B cell (primary cell): ENCODE results near the gene HAX1. TPM values are rescaled to one million over a fixed set of nuclear protein-coding genes. Genes with fewer than 3 reads are reported as not detected.

Experiments used
- ATAC-seq: fragments of 200-7000 bp; cut with Tn5 transposase; one replicate; pipeline ENCODE4 v1.10.0; 2021; ENCODE audit warnings: low read depth, mild to moderate bottlenecking, moderate number of reproducible peaks, moderate library complexity
- CTCF ChIA-PET: fragments of 350-600 bp; sonication (Branson Sonifier 250); formaldehyde crosslinking; loops from one replicate; lab custom pipeline; 2021; ENCODE audit warnings: antibody characterized with exemption, inconsistent platforms; lab: Charles Lee
- POLR2A ChIA-PET: fragments of 350-600 bp; sonication (Branson Sonifier 250); formaldehyde crosslinking; loops from one replicate; lab custom pipeline; 2021; ENCODE audit warnings: antibody characterized with exemption; lab: Charles Lee
- DNase-seq: peaks from one replicate; pipeline ENCODE4 v3.0.0; 2013
- H2AFZ ChIP-seq: 2 replicates; pipeline ENCODE4 v1.6.1; 2012; ENCODE audit warnings: mild to moderate bottlenecking, low read depth, low read length; ENCODE audit not compliant: insufficient read depth, poor library complexity, severe bottlenecking
- H3K27ac ChIP-seq, 2 donors: 1 replicate in 1 of 2; 2 replicates in 1 of 2; pipeline ENCODE4 v1.5.1; 2012 to 2013; ENCODE audit warnings: low read length in 2 of 2, mild to moderate bottlenecking in 2 of 2, moderate library complexity in 1 of 2
- H3K27me3 ChIP-seq, 4 experiments: fragments of 200-600 bp in 1 of 4; sonication (generic) in 1 of 4; replicated peaks in 1 of 4; 1 replicate in 2 of 4; 2 replicates in 2 of 4; pipeline versions ENCODE4 v1.6.1 to v1.7.0; 2013 to 2016; ENCODE audit warnings: low read length in 3 of 4, mild to moderate bottlenecking in 2 of 4, mixed read lengths in 1 of 4, moderate library complexity in 1 of 4; ENCODE audit not compliant: insufficient read depth in 4 of 4, control insufficient read depth in 3 of 4; ENCODE audit errors: control extremely low read depth in 1 of 4
- H3K36me3 ChIP-seq, 2 experiments: replicated peaks in 1 of 2; 1 replicate in 1 of 2; 2 replicates in 1 of 2; pipeline versions ENCODE4 v1.6.1 to v1.7.1; 2013; ENCODE audit warnings: low read length in 1 of 2; ENCODE audit not compliant: insufficient read depth in 2 of 2, control insufficient read depth in 1 of 2; ENCODE audit errors: control extremely low read depth in 1 of 2, extremely low read depth in 1 of 2
- H3K4me1 ChIP-seq, 2 donors: fragments of 200-600 bp in 1 of 2; sonication (generic) in 1 of 2; 1 replicate in 1 of 2; 2 replicates in 1 of 2; pipeline versions ENCODE4 v1.5.1 to v1.6.1; 2013 to 2017; ENCODE audit warnings: low read length in 2 of 2; ENCODE audit not compliant: control insufficient read depth in 2 of 2, insufficient read depth in 2 of 2
- H3K4me2 ChIP-seq: replicated peaks from 2 replicates; pipeline ENCODE3; 2012; ENCODE audit warnings: mild to moderate bottlenecking, low read depth, low read length; ENCODE audit not compliant: poor library complexity, severe bottlenecking
- H3K4me3 ChIP-seq, 5 experiments: fragments of 200-600 bp in 1 of 5; sonication (generic) in 1 of 5; 1 replicate in 3 of 5; 2 replicates in 2 of 5; pipeline versions ENCODE4 v1.5.1 to v1.7.0; 2011 to 2016; ENCODE audit warnings: low read length in 4 of 5, mild to moderate bottlenecking in 4 of 5, low read depth in 2 of 5, control low read depth in 1 of 5, moderate library complexity in 1 of 5; ENCODE audit not compliant: insufficient read depth in 1 of 5; ENCODE audit errors: control extremely low read depth in 1 of 5, extremely low read depth in 1 of 5
- H3K79me2 ChIP-seq: fragments of 200-600 bp; sonication (generic); one replicate; pipeline ENCODE4 v1.6.0; 2016; ENCODE audit warnings: low read length; ENCODE audit not compliant: control insufficient read depth, insufficient read depth
- H3K9ac ChIP-seq: fragments of 200-600 bp; sonication (generic); 2 replicates; pipeline ENCODE4 v1.6.1; 2017; ENCODE audit warnings: mild to moderate bottlenecking, low read length, moderate library complexity
- H3K9me3 ChIP-seq, 3 donors: one replicate each; pipeline versions ENCODE4 v1.6.1 to v1.7.1; 2013; ENCODE audit warnings: low read length in 2 of 3; ENCODE audit not compliant: control insufficient read depth in 2 of 3, insufficient read depth in 1 of 3; ENCODE audit errors: control extremely low read depth in 1 of 3
- H4K20me1 ChIP-seq: 2 replicates; pipeline ENCODE4 v1.6.0; 2012; ENCODE audit warnings: mild to moderate bottlenecking, low read length; ENCODE audit not compliant: insufficient read depth, control insufficient read depth, poor library complexity, severe bottlenecking
- H3K27ac Mint-ChIP-seq: one replicate; pipeline ENCODE4 v1.8.0; 2021; ENCODE audit warnings: mixed read lengths
- H3K27me3 Mint-ChIP-seq: one replicate; pipeline ENCODE4 v1.8.0; 2021; ENCODE audit warnings: mixed read lengths
- H3K4me1 Mint-ChIP-seq: one replicate; pipeline ENCODE4 v1.8.0; 2021; ENCODE audit warnings: mixed read lengths
- H3K4me3 Mint-ChIP-seq: one replicate; pipeline ENCODE4 v1.8.0; 2021; ENCODE audit warnings: mixed read lengths
- H3K9me3 Mint-ChIP-seq: one replicate; pipeline ENCODE4 v1.8.0; 2022; ENCODE audit warnings: mixed read lengths; ENCODE audit not compliant: insufficient read depth
- EZH2 ChIP-seq: IDR thresholded peaks from 2 replicates; pipeline ENCODE4 v1.6.1; 2012; ENCODE audit warnings: borderline replicate concordance, low read depth, mild to moderate bottlenecking, moderate library complexity, low read length; ENCODE audit not compliant: insufficient read depth, poor library complexity, severe bottlenecking
- WGBS: methylation state at CpG from one replicate; pipeline ENCODE4 v1.1.5; 2013; ENCODE audit warnings: missing lambda C conversion rate; ENCODE audit not compliant: insufficient coverage; 5-methylcytosine and 5-hydroxymethylcytosine counted together
- intact Hi-C: fragments of 100-400 bp; cut with micrococcal nuclease; formaldehyde crosslinking; loops from one replicate; pipeline ENCODE4 v1.10.0; 2022
- polyA plus RNA-seq: library from polyadenylated mRNA; depleted of rRNA; stranded (reverse); fragments of >200 nt; gene quantifications from 2 replicates; pipeline ENCODE4 v1.2.3, GENCODE V29; 2012
- total RNA-seq, 2 donors: library from RNA; stranded (reverse); fragments of 120-200 nt in 1 of 2; gene quantifications; 1 replicate in 1 of 2; 2 replicates in 1 of 2; pipeline versions ENCODE4 v1.2.3 to v1.2.4, GENCODE V29; 2013 to 2022
- TF ChIP-seq, protein P1 (sequence below): fragments of 200-600 bp; IDR thresholded peaks from one replicate; pipeline ENCODE4 v1.8.0; 2022; ENCODE audit warnings: antibody characterized with exemption, mild to moderate bottlenecking

Gene HAX1
- total and polyA plus RNA-seq, 2 donors (not counting 1 experiment from before 2014, with no cell fraction given): 85.7 to 88.8 TPM

DNA sequence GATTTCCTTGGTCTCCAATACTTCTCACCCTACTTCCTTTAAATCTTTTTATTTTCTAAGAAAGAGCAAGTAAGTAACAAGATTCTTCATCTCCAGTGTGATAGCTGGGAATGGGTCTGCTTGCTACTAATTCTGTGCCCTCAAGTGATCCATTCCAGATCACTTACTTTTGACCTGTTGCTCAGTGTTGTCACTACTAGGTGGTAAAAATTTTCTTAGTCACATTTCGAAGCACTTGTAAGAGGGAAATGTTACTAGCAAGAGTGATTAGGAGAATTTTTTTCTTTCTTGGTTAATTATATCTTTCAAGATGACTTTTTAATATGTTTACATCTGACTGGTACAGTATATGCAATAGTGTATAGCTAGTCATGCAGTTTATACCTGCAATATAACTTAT lies 49.5 kb upstream of the HAX1 start:
- H3K36me3 ChIP-seq: peaks cover 4 to 27% of the 10 kb centered on the region in 2 experiments
- Mint-ChIP-seq H3K27me3 (no peaks in the 10 kb centered on the region), H3K4me1 (peaks cover 69% of the 10 kb centered on the region), H3K9me3 (no peaks in the 10 kb centered on the region), H3K27ac (no peak overlapping the region), H3K4me3 (peak overlapping the region; percentile 52)
- H3K27me3 ChIP-seq: no peaks in the 10 kb centered on the region
- ChIA-PET POLR2A (interaction anchor here (0.7 to 1.0 kb wide), 3 partner anchors 46 to 589 kb away, joined by 3 read pairs; partner anchors contain the start of gene CHTOP), CTCF (interaction anchor here (1.2 to 1.7 kb wide), 2 partner anchors 24 to 112 kb away, joined by 3 to 7 read pairs; no protein-coding TSS in a partner anchor)
- no peak overlapping the region for H3K4me3 ChIP-seq
- H3K4me1 ChIP-seq: peaks cover 34 to 39% of the 10 kb centered on the region in 2 donors
- no peak for TF ChIP-seq EZH2
- TF ChIP-seq, protein P1, sequence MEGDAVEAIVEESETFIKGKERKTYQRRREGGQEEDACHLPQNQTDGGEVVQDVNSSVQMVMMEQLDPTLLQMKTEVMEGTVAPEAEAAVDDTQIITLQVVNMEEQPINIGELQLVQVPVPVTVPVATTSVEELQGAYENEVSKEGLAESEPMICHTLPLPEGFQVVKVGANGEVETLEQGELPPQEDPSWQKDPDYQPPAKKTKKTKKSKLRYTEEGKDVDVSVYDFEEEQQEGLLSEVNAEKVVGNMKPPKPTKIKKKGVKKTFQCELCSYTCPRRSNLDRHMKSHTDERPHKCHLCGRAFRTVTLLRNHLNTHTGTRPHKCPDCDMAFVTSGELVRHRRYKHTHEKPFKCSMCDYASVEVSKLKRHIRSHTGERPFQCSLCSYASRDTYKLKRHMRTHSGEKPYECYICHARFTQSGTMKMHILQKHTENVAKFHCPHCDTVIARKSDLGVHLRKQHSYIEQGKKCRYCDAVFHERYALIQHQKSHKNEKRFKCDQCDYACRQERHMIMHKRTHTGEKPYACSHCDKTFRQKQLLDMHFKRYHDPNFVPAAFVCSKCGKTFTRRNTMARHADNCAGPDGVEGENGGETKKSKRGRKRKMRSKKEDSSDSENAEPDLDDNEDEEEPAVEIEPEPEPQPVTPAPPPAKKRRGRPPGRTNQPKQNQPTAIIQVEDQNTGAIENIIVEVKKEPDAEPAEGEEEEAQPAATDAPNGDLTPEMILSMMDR: no peak
- H3K9ac ChIP-seq: no peak overlapping the region
- no peak for ATAC-seq
- no CpG with 5 or more reads among the region's 1 CpG for WGBS
- intact Hi-C loops: no loop called here
- H3K79me2 ChIP-seq: peaks cover 94% of the 10 kb centered on the region
- H3K27ac ChIP-seq: peak overlapping the region in 1 of 2 donors; percentile 100
- peak overlapping the region; percentile 86 for H3K4me2 ChIP-seq
- no peaks in the 10 kb centered on the region for H3K9me3 ChIP-seq
- no peak overlapping the region for H2AFZ ChIP-seq
- peaks cover 30% of the 10 kb centered on the region for H4K20me1 ChIP-seq
- no peak for DNase-seq

- H4K20me1 ChIP-seq: peaks cover 33% of the 10 kb centered on the region
- Mint-ChIP-seq H3K27me3 (no peaks in the 10 kb centered on the region), H3K9me3 (no peaks in the 10 kb centered on the region), H3K4me3 (no peak overlapping the region), H3K27ac (no peak overlapping the region), H3K4me1 (peaks cover 64% of the 10 kb centered on the region)
- peak overlapping the region in 1 of 2 donors; percentile 64 for H3K27ac ChIP-seq
- intact Hi-C loops: no loop called here
- no peak for TF ChIP-seq EZH2
- TF ChIP-seq, protein P1: no peak
- ChIA-PET POLR2A (interaction anchor here (1.0 kb wide), 2 partner anchors 47 to 589 kb away, joined by 3 read pairs; partner anchors contain the start of gene CHTOP), CTCF (interaction anchor here (1.2 to 1.7 kb wide), 2 partner anchors 25 to 111 kb away, joined by 3 to 7 read pairs; no protein-coding TSS in a partner anchor)
- H2AFZ ChIP-seq: no peak overlapping the region
- no peaks in the 10 kb centered on the region for H3K27me3 ChIP-seq
- H3K4me2 ChIP-seq: no peak overlapping the region
- peaks cover 5 to 25% of the 10 kb centered on the region in 2 experiments for H3K36me3 ChIP-seq
- peaks cover 94% of the 10 kb centered on the region for H3K79me2 ChIP-seq
- WGBS: no CpG with 5 or more reads among the region's 2 CpGs
- H3K4me1 ChIP-seq: peaks cover 32 to 33% of the 10 kb centered on the region in 2 donors
- no peaks in the 10 kb centered on the region for H3K9me3 ChIP-seq
- DNase-seq (no peak), ATAC-seq (no peak)
- H3K9ac ChIP-seq: no peak overlapping the region
- H3K4me3 ChIP-seq: no peak overlapping the region
Observed at GRCh38 chr1:154223621-154224020, 48.8 kb upstream of the HAX1 start.
